H1 (cell line): ENCODE results near the gene DCLRE1A. TPM values are rescaled to one million over a fixed set of nuclear protein-coding genes. Genes with fewer than 3 reads are reported as not detected.

Source experiments
- CTCF ChIA-PET: fragments of 300-600 bp; sonication (Branson Sonifier 250); formaldehyde crosslinking; loops from one replicate; lab custom pipeline; 2021; ENCODE audit not compliant: partially characterized antibody; lab: Charles Lee
- POLR2A ChIA-PET: fragments of 300-600 bp; sonication (Branson Sonifier 250); formaldehyde crosslinking; loops from one replicate; lab custom pipeline; 2021; ENCODE audit warnings: inconsistent platforms; ENCODE audit not compliant: partially characterized antibody; lab: Charles Lee
- DNase-seq, 2 experiments: peaks; one replicate each; pipeline versions ENCODE4 v3.0.0 to v3.0.0-alpha.2; 2010 to 2022; ENCODE audit warnings: low spot score in 2 of 2, low read depth in 1 of 2, mixed read lengths in 1 of 2
- FAIRE-seq: peaks from 2 replicates; lab custom pipeline; 2011; peaks lifted over from hg19 to GRCh38; lab: Jason Lieb, UNC
- H2AFZ ChIP-seq: 2 replicates; pipeline ENCODE4 v1.8.1; 2012; ENCODE audit warnings: low read length, inconsistent platforms
- H2AK5ac ChIP-seq: 2 replicates; pipeline ENCODE4 v1.6.1; 2013; ENCODE audit warnings: low read depth, low read length
- H2BK120ac ChIP-seq: replicated peaks from 2 replicates; pipeline ENCODE3; 2013; ENCODE audit warnings: low read depth, low read length, inconsistent platforms
- H2BK12ac ChIP-seq: 2 replicates; pipeline ENCODE4 v1.6.1; 2013; ENCODE audit warnings: low read depth, low read length
- H2BK15ac ChIP-seq: 2 replicates; pipeline ENCODE4 v1.6.1; 2013; ENCODE audit warnings: low read length
- H2BK20ac ChIP-seq: 2 replicates; pipeline ENCODE4 v1.6.1; 2013; ENCODE audit warnings: low read length
- H2BK5ac ChIP-seq: 2 replicates; pipeline ENCODE4 v1.6.1; 2013; ENCODE audit warnings: low read depth, low read length
- H3K14ac ChIP-seq: 2 replicates; pipeline ENCODE4 v1.6.1; 2013; ENCODE audit warnings: inconsistent platforms; ENCODE audit not compliant: insufficient read length
- H3K18ac ChIP-seq: 2 replicates; pipeline ENCODE4 v1.6.1; 2013; ENCODE audit warnings: low read length; ENCODE audit errors: extremely low read depth
- H3K23ac ChIP-seq: 2 replicates; pipeline ENCODE4 v1.6.1; 2013; ENCODE audit warnings: inconsistent platforms; ENCODE audit not compliant: insufficient read length
- H3K23me2 ChIP-seq: 2 replicates; pipeline ENCODE4 v1.6.1; 2013; ENCODE audit warnings: low read depth, low read length
- H3K27ac ChIP-seq: 2 replicates; pipeline ENCODE4 v1.6.1; 2011; ENCODE audit warnings: low read depth, low read length, inconsistent platforms
- H3K27me3 ChIP-seq, 4 experiments: replicated peaks in 1 of 4; 1 replicate in 1 of 4; 2 replicates in 3 of 4; pipeline versions ENCODE4 v1.6.1 to v1.8.1; 2011 to 2013; ENCODE audit warnings: low read length in 3 of 4, mild to moderate bottlenecking in 3 of 4, inconsistent platforms in 2 of 4, mixed read lengths in 2 of 4, moderate library complexity in 1 of 4; ENCODE audit not compliant: control insufficient read depth in 3 of 4, insufficient read depth in 3 of 4; ENCODE audit errors: extremely low read depth in 1 of 4
- H3K36me3 ChIP-seq, 4 experiments: 2 replicates each; pipeline versions ENCODE4 v1.6.1 to v1.8.1; 2011 to 2013; ENCODE audit warnings: mild to moderate bottlenecking in 4 of 4, low read length in 3 of 4, moderate library complexity in 2 of 4, control low read depth in 1 of 4, inconsistent platforms in 1 of 4; ENCODE audit not compliant: insufficient read depth in 4 of 4, control insufficient read depth in 2 of 4
- H3K4ac ChIP-seq: replicated peaks from 2 replicates; pipeline ENCODE3; 2013; ENCODE audit warnings: low read length, low read depth, mixed read lengths, inconsistent platforms; ENCODE audit not compliant: insufficient read length
- H3K4me1 ChIP-seq, 4 experiments: replicated peaks in 1 of 4; 1 replicate in 1 of 4; 2 replicates in 3 of 4; pipeline versions ENCODE4 v1.6.1 to v1.8.1; 2011 to 2013; ENCODE audit warnings: low read length in 3 of 4, inconsistent platforms in 2 of 4, mixed read lengths in 1 of 4; ENCODE audit not compliant: insufficient read depth in 4 of 4, control insufficient read depth in 3 of 4
- H3K4me2 ChIP-seq, 2 experiments: 2 replicates each; pipeline versions ENCODE4 v1.6.1 to v1.8.1; 2011 to 2013; ENCODE audit warnings: low read depth in 2 of 2, low read length in 2 of 2, control low read depth in 1 of 2, inconsistent platforms in 1 of 2, mild to moderate bottlenecking in 1 of 2; ENCODE audit not compliant: insufficient read depth in 1 of 2
- H3K4me3 ChIP-seq, 4 experiments: fragments of 200-600, 300-600 bp in 1 of 4; sonication (generic), shearing (Covaris generic), sonication (Bioruptor Twin) in 1 of 4; 2 replicates each; pipeline versions ENCODE4 v1.5.1 to v1.8.1; 2011 to 2016; ENCODE audit warnings: low read length in 4 of 4, low read depth in 3 of 4, control low read depth in 2 of 4, inconsistent platforms in 2 of 4, mild to moderate bottlenecking in 2 of 4, mixed read lengths in 1 of 4, moderate library complexity in 1 of 4; ENCODE audit not compliant: insufficient read depth in 2 of 4; ENCODE audit errors: extremely low read depth in 1 of 4
- H3K56ac ChIP-seq: replicated peaks from 2 replicates; pipeline ENCODE3; 2013; ENCODE audit warnings: low read depth, mild to moderate bottlenecking, mixed read lengths, low read length, inconsistent platforms; ENCODE audit not compliant: insufficient read length
- H3K79me1 ChIP-seq: 2 replicates; pipeline ENCODE4 v1.6.1; 2013; ENCODE audit warnings: low read depth, low read length, control low read depth
- H3K79me2 ChIP-seq, 2 experiments: 2 replicates each; pipeline versions ENCODE4 v1.6.1 to v1.8.1; 2012 to 2013; ENCODE audit warnings: low read length in 2 of 2, mild to moderate bottlenecking in 2 of 2, inconsistent platforms in 1 of 2; ENCODE audit not compliant: insufficient read depth in 2 of 2, control insufficient read depth in 1 of 2
- H3K9ac ChIP-seq, 4 experiments: replicated peaks in 1 of 4; 1 replicate in 1 of 4; 2 replicates in 3 of 4; pipeline versions ENCODE4 v1.6.1 to v1.8.1; 2011 to 2013; ENCODE audit warnings: low read depth in 3 of 4, low read length in 3 of 4, control low read depth in 2 of 4, mild to moderate bottlenecking in 2 of 4, moderate library complexity in 2 of 4, inconsistent platforms in 1 of 4; ENCODE audit errors: extremely low read depth in 1 of 4
- H3K9me3 ChIP-seq, 2 experiments: 2 replicates each; pipeline versions ENCODE4 v1.6.1 to v1.8.1; 2012 to 2013; ENCODE audit warnings: mild to moderate bottlenecking in 2 of 2, moderate library complexity in 2 of 2, control low read depth in 1 of 2, inconsistent platforms in 1 of 2, low read depth in 1 of 2, low read length in 1 of 2, mixed read lengths in 1 of 2; ENCODE audit not compliant: insufficient read depth in 2 of 2
- H4K20me1 ChIP-seq, 2 experiments: replicated peaks in 1 of 2; 2 replicates each; pipeline versions ENCODE3 to v1.8.1; 2011 to 2013; ENCODE audit warnings: inconsistent platforms in 2 of 2, low read length in 2 of 2, mild to moderate bottlenecking in 1 of 2; ENCODE audit not compliant: insufficient read depth in 2 of 2, control insufficient read depth in 1 of 2
- H4K5ac ChIP-seq: 2 replicates; pipeline ENCODE4 v1.6.1; 2013; ENCODE audit warnings: low read length, low read depth, mixed read lengths, inconsistent platforms; ENCODE audit not compliant: insufficient read length
- H4K8ac ChIP-seq: 2 replicates; pipeline ENCODE4 v1.8.0; 2013; ENCODE audit warnings: mild to moderate bottlenecking, moderate library complexity, low read length, inconsistent platforms; ENCODE audit not compliant: insufficient read depth; ENCODE audit errors: extremely low read depth
- H4K91ac ChIP-seq: replicated peaks from 2 replicates; pipeline ENCODE3; 2013; ENCODE audit warnings: low read length, mixed read lengths, inconsistent platforms; ENCODE audit not compliant: insufficient read length
- CBX8 ChIP-seq: fragments of 300-800, 300-1000 bp; sonication (generic); IDR thresholded peaks from 2 replicates; pipeline ENCODE4 v1.7.1; 2016; ENCODE audit warnings: low read depth, low read length, borderline replicate concordance
- KDM5A ChIP-seq: fragments of 200-600 bp; IDR thresholded peaks from 2 replicates; pipeline ENCODE4 v1.7.1; 2012; ENCODE audit warnings: mild to moderate bottlenecking, low read length, inconsistent platforms, mixed read lengths
- SIRT6 ChIP-seq: IDR thresholded peaks from one replicate; pipeline ENCODE4 v1.7.1; 2012; ENCODE audit warnings: low read length, inconsistent platforms
- SUZ12 ChIP-seq: fragments of 200-600 bp; sonication (generic); IDR thresholded peaks from 2 replicates; pipeline ENCODE4 v1.6.1; 2012; ENCODE audit warnings: mild to moderate bottlenecking, inconsistent platforms, low read length, moderate library complexity, mixed read lengths
- TEAD4 ChIP-seq: IDR thresholded peaks from 2 replicates; pipeline ENCODE4 v1.6.1; 2012; ENCODE audit warnings: low read depth, low read length, inconsistent platforms, mixed read lengths
- WGBS, 2 experiments: shearing (Covaris generic) in 1 of 2; methylation state at CpG; one replicate each; pipeline versions ENCODE4 v1.1.6 to v1.1.7; 2013 to 2015; ENCODE audit warnings: low lambda C conversion rate in 2 of 2, mixed read lengths in 2 of 2, inconsistent platforms in 1 of 2, low coverage in 1 of 2, missing lambda C conversion rate in 1 of 2; ENCODE audit not compliant: insufficient replicate concordance in 2 of 2, insufficient coverage in 1 of 2, insufficient read length in 1 of 2; ENCODE audit errors: extremely low coverage in 1 of 2, missing lambda C conversion rate in 1 of 2; 5-methylcytosine and 5-hydroxymethylcytosine counted together
- polyA plus RNA-seq, 7 experiments: library from polyadenylated mRNA; depleted of rRNA in 3 of 7; stranded (reverse) in 5 of 7; unstranded in 2 of 7; fragments of >200 nt in 5 of 7; fragments of 200-250 nt in 2 of 7; gene quantifications; 1 replicate in 5 of 7; 2 replicates in 1 of 7; 4 replicates in 1 of 7; pipeline versions ENCODE4 v1.2.1 to v1.2.3, GENCODE V29; 2011 to 2013; ENCODE audit warnings: missing spikeins in 2 of 7, mixed read lengths in 2 of 7
- total RNA-seq: library from RNA; stranded (reverse); fragmentation: NEBNext Ultra II Directional; extraction: Animal tissue kit (Norgen Biotek cat#: 25700); gene quantifications from 2 replicates; pipeline ENCODE4 v1.2.1, GENCODE V29; 2021

DCLRE1A gene
- total and polyA plus RNA-seq, 2 of the 8 experiments (the other 6 are each of a cell fraction or from before 2014, with no cell fraction given): 8.1 to 10.1 TPM

GRCh38 chr10:113882240-113882639 is 28.4 kb upstream of the DCLRE1A start:
- no peaks in the 10 kb centered on the region for H3K4me1 ChIP-seq
- H4K8ac ChIP-seq: no peak overlapping the region
- H4K5ac ChIP-seq: no peak overlapping the region
- no peak overlapping the region for H3K4me3 ChIP-seq
- no peaks in the 10 kb centered on the region for H4K20me1 ChIP-seq
- DNase-seq (no peak), FAIRE-seq (no peak)
- no peak overlapping the region for H3K14ac ChIP-seq
- H3K23ac ChIP-seq: no peak overlapping the region
- H2BK5ac ChIP-seq: no peak overlapping the region
- no peak overlapping the region for H2BK15ac ChIP-seq
- ChIA-PET POLR2A (no interaction called here), CTCF (no interaction called here)
- H2BK20ac ChIP-seq: no peak overlapping the region
- H3K4ac ChIP-seq: no peak overlapping the region
- H3K27ac ChIP-seq: no peak overlapping the region
- H3K79me1 ChIP-seq: no peaks in the 10 kb centered on the region
- H3K9me3 ChIP-seq: no peaks in the 10 kb centered on the region
- no peak overlapping the region for H3K4me2 ChIP-seq
- no peak overlapping the region for H3K18ac ChIP-seq
- H4K91ac ChIP-seq: no peak overlapping the region
- H3K79me2 ChIP-seq: no peaks in the 10 kb centered on the region; a peak in 2 of 4 replicates
- H2AK5ac ChIP-seq: no peak overlapping the region
- no peak overlapping the region for H2AFZ ChIP-seq
- H3K56ac ChIP-seq: no peak overlapping the region
- no peak overlapping the region for H2BK12ac ChIP-seq
- WGBS, 2 experiments: 90% methylated on average over 2 of the region's 2 CpGs; no CpG with 5 or more reads in 1 of the 2 experiments
- H3K36me3 ChIP-seq: peaks cover 0 to 28% (median 4%) of the 10 kb centered on the region in 4 experiments; a peak in 4 of 8 replicates
- H2BK120ac ChIP-seq: no peak overlapping the region
- H3K23me2 ChIP-seq: no peaks in the 10 kb centered on the region
- no peak overlapping the region for H3K9ac ChIP-seq
- H3K27me3 ChIP-seq: no peaks in the 10 kb centered on the region
- TF ChIP-seq KDM5A: no peak
- no peak for TF ChIP-seq CBX8
- TF ChIP-seq TEAD4: no peak
- no peak for TF ChIP-seq SIRT6
- TF ChIP-seq SUZ12: no peak
